Measurements from ENCODE around the gene RFC4.

- TF ChIP-seq CTCF (conservative IDR thresholded peaks at IDR 0.05; ENCODE audit: low read depth in 2 of 2) (no peak), EZH2phosphoT487 (IDR thresholded peaks at IDR 0.05; ENCODE audit: unreplicated experiment) (no peak), EZH2 (IDR thresholded peaks at IDR 0.05; ENCODE audit: low read depth, unreplicated experiment) (no peak), CREB1 (CRISPR knock-in tag; IDR thresholded peaks at IDR 0.05; ENCODE audit: low read depth) (no peak), POLR2AphosphoS5 (IDR thresholded peaks at IDR 0.05; ENCODE audit: low read depth) (no peak)
Measured at GRCh38 chr3:186757214-186757613, 49.1 kb downstream of the RFC4 start.
